Stomach (tissue), 9 donors: Measurements from ENCODE around the gene TBL3. TPM values are rescaled to one million over a fixed set of nuclear protein-coding genes. Genes with fewer than 3 reads are reported as not detected.

Experiments used
- DNase-seq, 2 donors: peaks; one replicate each; pipeline versions ENCODE4 v3.0.0 to v3.0.0-alpha.2; 2013 to 2019
- H3K27ac ChIP-seq, 5 donors: fragments of 200-600 bp in 4 of 5; sonication (generic) in 4 of 5; one replicate each; pipeline ENCODE4 v1.5.1; 2013 to 2019; ENCODE audit warnings: mild to moderate bottlenecking in 1 of 5, moderate library complexity in 1 of 5
- H3K27me3 ChIP-seq, 3 donors: fragments of 200-600 bp; sonication (generic); one replicate each; pipeline ENCODE4 v1.5.1; 2017 to 2019; ENCODE audit warnings: mixed run types in 1 of 3
- H3K36me3 ChIP-seq, 4 donors: fragments of 200-600 bp; sonication (generic); 1 replicate in 3 of 4; 2 replicates in 1 of 4; pipeline ENCODE4 v1.5.1; 2016 to 2019
- H3K4me1 ChIP-seq, 4 donors: fragments of 200-600 bp; sonication (generic); one replicate each; pipeline ENCODE4 v1.5.1; 2016 to 2019
- H3K4me3 ChIP-seq, 4 donors: fragments of 200-600 bp; sonication (generic) in 3 of 4; one replicate each; pipeline ENCODE4 v1.5.1; 2016 to 2019; ENCODE audit warnings: mild to moderate bottlenecking in 1 of 4
- H3K9me3 ChIP-seq, 4 donors: fragments of 200-600 bp; sonication (generic); one replicate each; pipeline ENCODE4 v1.5.1; 2016 to 2019
- EP300 ChIP-seq: sonication (generic); formaldehyde crosslinking; IDR thresholded peaks from one replicate; pipeline ENCODE4 v1.6.1; 2017; ENCODE audit warnings: antibody characterized with exemption
- POLR2A ChIP-seq, 4 donors: fragments of 450-650 bp; IDR thresholded peaks; one replicate each; pipeline ENCODE4 v1.6.1; 2016; ENCODE audit warnings: antibody characterized with exemption in 4 of 4, control low read depth in 2 of 4, mild to moderate bottlenecking in 1 of 4, moderate library complexity in 1 of 4
- POLR2AphosphoS5 ChIP-seq, 3 donors: sonication (generic); formaldehyde crosslinking; IDR thresholded peaks; one replicate each; pipeline ENCODE4 v1.6.1; 2016; ENCODE audit warnings: antibody characterized with exemption in 3 of 3
- WGBS, 5 donors: extraction: QIAGEN DNeasy Blood & Tissue Kit in 3 of 5; methylation state at CpG; one replicate each; pipeline versions ENCODE4 v1.1.5 to v1.1.7; 2013 to 2018; 5-methylcytosine and 5-hydroxymethylcytosine counted together
- intact Hi-C: fragments of 100-400 bp; cut with DNase I; formaldehyde crosslinking; loops from one replicate; pipeline ENCODE4 v1.15.1; 2023; ENCODE audit warnings: low total_unique reads
- polyA plus RNA-seq, 3 donors: library from polyadenylated mRNA; stranded (reverse); fragments of 200-250 nt; gene quantifications; one replicate each; pipeline ENCODE4 v1.2.3, GENCODE V29; 2013
- total RNA-seq, 5 donors: library from RNA; depleted of rRNA; stranded (reverse); fragments of >200 nt; gene quantifications; one replicate each; pipeline versions ENCODE4 v1.1.0 to v1.2.3, GENCODE V29; 2014 to 2016
- TF ChIP-seq, protein P1 (sequence below), 7 experiments: fragments of 450-650 bp in 4 of 7; fragments of 200-600 bp in 3 of 7; sonication (generic) in 3 of 7; IDR thresholded peaks; one replicate each; pipeline ENCODE4 v1.5.1; 2016 to 2019; ENCODE audit warnings: antibody characterized with exemption in 7 of 7, control low read depth in 2 of 7, mild to moderate bottlenecking in 1 of 7
- donor health status: healthy with polysubstance abuse.
- donor health status: Bipolar disorder and iron deficiency.
- donor health status: healthy.

The TBL3 gene
- total and polyA plus RNA-seq, 8 donors: 9.4 to 174 (median 40.8) TPM

DNA sequence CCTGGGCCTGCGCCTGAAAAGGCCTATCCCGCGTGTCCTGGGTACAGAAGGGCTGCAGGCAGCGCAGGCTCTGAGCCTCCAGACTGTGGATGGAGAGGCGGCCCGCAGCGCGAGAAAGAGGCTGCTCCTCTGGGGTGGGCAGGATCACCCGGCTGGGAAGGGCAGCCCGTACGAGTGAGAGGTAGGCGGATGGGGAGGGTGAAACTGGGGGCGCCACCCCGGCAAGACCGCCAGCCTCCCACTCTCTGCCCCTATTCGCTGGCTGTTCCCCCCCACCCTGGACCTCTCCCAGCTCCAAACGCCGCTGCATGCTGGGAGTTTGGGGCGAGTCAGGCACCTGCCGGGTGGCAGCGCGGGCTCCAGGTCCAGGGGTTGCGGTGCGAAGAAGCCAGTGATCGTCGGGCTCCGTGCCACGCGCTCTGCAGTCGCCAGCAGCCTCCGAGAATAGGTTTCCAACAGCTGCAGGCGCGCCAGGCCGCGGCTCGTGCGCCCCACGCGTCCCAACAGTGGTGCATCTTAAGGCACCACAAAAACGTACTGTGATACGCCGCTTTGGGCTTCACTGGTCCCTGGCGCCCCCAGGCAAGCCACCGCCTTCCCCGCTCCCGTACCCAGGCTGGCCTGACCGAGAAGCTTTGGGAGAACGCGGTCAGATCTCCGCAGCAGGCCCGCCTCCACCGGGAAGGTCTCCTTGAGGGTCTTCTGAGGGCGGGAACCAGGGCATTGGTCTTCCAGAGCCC is 8.3 kb downstream of the TBL3 start:
- peak; percentile 44 to 67 for DNase-seq
- Histone ChIP-seq H3K27me3 (peaks cover 4 to 82% (median 36%) of the 10 kb centered on the region in 3 donors), H3K9me3 (no peaks in the 10 kb centered on the region), H3K4me1 (peaks cover 30 to 70% (median 57%) of the 10 kb centered on the region in 4 donors), H3K4me3 (peak overlapping the region in 2 of 4 donors; percentile 41 to 51), H3K36me3 (peaks cover 31 to 38% (median 38%) of the 10 kb centered on the region in 4 donors), H3K27ac (peak overlapping the region; percentile 72 to 83 (median 76))
- 3 to 10% (median 4%) methylated on average over 21 to 53 of the region's 53 CpGs for WGBS, 5 donors
- TF ChIP-seq, protein P1, sequence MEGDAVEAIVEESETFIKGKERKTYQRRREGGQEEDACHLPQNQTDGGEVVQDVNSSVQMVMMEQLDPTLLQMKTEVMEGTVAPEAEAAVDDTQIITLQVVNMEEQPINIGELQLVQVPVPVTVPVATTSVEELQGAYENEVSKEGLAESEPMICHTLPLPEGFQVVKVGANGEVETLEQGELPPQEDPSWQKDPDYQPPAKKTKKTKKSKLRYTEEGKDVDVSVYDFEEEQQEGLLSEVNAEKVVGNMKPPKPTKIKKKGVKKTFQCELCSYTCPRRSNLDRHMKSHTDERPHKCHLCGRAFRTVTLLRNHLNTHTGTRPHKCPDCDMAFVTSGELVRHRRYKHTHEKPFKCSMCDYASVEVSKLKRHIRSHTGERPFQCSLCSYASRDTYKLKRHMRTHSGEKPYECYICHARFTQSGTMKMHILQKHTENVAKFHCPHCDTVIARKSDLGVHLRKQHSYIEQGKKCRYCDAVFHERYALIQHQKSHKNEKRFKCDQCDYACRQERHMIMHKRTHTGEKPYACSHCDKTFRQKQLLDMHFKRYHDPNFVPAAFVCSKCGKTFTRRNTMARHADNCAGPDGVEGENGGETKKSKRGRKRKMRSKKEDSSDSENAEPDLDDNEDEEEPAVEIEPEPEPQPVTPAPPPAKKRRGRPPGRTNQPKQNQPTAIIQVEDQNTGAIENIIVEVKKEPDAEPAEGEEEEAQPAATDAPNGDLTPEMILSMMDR (IDR thresholded peaks at IDR 0.05): no peak
- no peak for TF ChIP-seq POLR2A (IDR thresholded peaks at IDR 0.05)
- no peak for TF ChIP-seq POLR2AphosphoS5 (IDR thresholded peaks at IDR 0.05)
- no peak for TF ChIP-seq EP300
- intact Hi-C loops: no loop called here

- Histone ChIP-seq H3K27ac (no peak overlapping the region), H3K9me3 (no peaks in the 10 kb centered on the region), H3K4me1 (peaks cover 32 to 75% (median 62%) of the 10 kb centered on the region in 4 donors), H3K36me3 (peaks cover 29 to 38% (median 36%) of the 10 kb centered on the region in 4 donors), H3K27me3 (peaks cover 4 to 77% (median 36%) of the 10 kb centered on the region in 3 donors), H3K4me3 (no peak overlapping the region)
- intact Hi-C loops: no loop called here
- DNase-seq: no peak
- WGBS, 5 donors: 15 to 24% (median 21%) methylated on average over 11 to 16 of the region's 16 CpGs
- no peak for TF ChIP-seq POLR2AphosphoS5 (IDR thresholded peaks at IDR 0.05)
- TF ChIP-seq, protein P1 (IDR thresholded peaks at IDR 0.05): no peak
- no peak for TF ChIP-seq POLR2A (IDR thresholded peaks at IDR 0.05)
- no peak for TF ChIP-seq EP300
Observed at GRCh38 chr16:1980770-1981087, 8.9 kb downstream of the TBL3 start.

DNA sequence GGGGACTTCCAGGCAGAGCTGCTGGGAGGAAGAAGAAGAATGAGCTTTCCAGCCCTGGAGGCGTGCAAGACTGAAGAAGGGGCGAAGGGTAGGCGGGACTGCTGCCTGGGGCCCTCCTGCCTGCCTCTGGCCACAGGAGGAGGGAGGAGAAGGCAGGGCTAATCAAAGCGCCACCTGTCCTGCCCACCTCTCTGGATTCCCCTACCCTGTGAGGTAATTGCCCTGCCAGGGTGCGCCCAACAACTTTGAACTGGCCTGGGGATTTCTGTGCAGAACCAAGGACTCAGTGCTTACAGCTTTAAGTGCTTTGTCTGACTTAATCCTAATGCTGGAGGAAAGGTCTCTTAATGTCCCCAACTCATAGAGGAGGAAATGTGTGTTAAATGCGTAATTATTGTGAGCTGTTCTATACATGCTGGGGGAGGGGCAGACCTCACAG is 9.6 kb downstream of the TBL3 start, which contains the start of gene NOXO1:
Gene NOXO1, minus strand, starts transcription at position 72 of the 439 bp plus-strand sequence. CDS start 290 bp downstream, outside the sequence.
- no peak for TF ChIP-seq POLR2A (IDR thresholded peaks at IDR 0.05)
- TF ChIP-seq, protein P1 (IDR thresholded peaks at IDR 0.05): no peak
- no peak for TF ChIP-seq POLR2AphosphoS5 (IDR thresholded peaks at IDR 0.05)
- TF ChIP-seq EP300: no peak
- Histone ChIP-seq H3K4me3 (peak within 1 kb of the TSS in 1 of 4 donors; percentile 51), H3K36me3 (peaks cover 29 to 38% (median 36%) of the 10 kb centered on the region in 4 donors), H3K9me3 (no peaks in the 10 kb centered on the region), H3K4me1 (peaks cover 32 to 79% (median 65%) of the 10 kb centered on the region in 4 donors), H3K27ac (peak within 1 kb of the TSS in 2 of 5 donors; percentile 5 to 9), H3K27me3 (peaks cover 4 to 71% (median 36%) of the 10 kb centered on the region in 3 donors)
- 22 to 41% (median 28%) methylated on average over 6 of the region's 6 CpGs for WGBS, 5 donors
- peak in 1 of 2 donors; percentile 64 for DNase-seq
- intact Hi-C loops: no loop called here

DNA sequence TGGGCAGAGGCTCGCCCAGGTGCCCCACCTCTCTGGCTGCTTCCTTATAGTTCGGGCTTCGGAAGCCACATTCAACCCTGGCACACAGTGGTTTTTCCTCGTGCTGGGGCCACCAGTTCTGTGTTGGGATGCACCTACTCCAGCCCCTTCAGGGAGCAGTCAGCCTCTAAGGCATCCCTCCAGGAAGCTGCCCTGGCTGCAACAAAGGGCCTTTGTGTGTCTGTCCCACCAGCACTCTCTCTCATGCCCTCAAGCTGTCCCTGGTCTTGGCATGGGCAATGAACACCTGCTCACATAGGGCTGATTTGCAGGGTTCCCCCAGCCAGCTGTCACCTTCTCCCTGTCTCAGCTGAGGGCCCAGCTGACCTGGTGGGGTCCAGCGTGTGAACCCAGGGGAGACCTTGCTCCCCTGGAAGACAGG is 10.2 kb downstream of the TBL3 start:
- Histone ChIP-seq H3K27ac (peak overlapping the region in 2 of 5 donors; percentile 5 to 9), H3K4me3 (no peak overlapping the region), H3K36me3 (peaks cover 27 to 38% (median 36%) of the 10 kb centered on the region in 4 donors), H3K27me3 (peaks cover 4 to 65% (median 36%) of the 10 kb centered on the region in 3 donors), H3K4me1 (peaks cover 32 to 79% (median 65%) of the 10 kb centered on the region in 4 donors), H3K9me3 (no peaks in the 10 kb centered on the region)
- intact Hi-C loops: no loop called here
- WGBS, 5 donors: 32 to 62% (median 39%) methylated on average over 4 to 5 of the region's 5 CpGs
- DNase-seq: peak in 1 of 2 donors; percentile 65
- peak in 1 of 3 donors; percentile 15 for TF ChIP-seq POLR2AphosphoS5 (IDR thresholded peaks at IDR 0.05)
- TF ChIP-seq, protein P1 (IDR thresholded peaks at IDR 0.05): no peak
